GM12878 (cell line): Measurements from ENCODE around the gene ZIC2.

Source experiments
- CHD2 ChIP-seq: IDR thresholded peaks from 2 replicates; pipeline ENCODE4 v1.6.1; 2011; ENCODE audit warnings: low read depth, low read length, improper control_type of control experiment, borderline replicate concordance
- CREB1 ChIP-seq: IDR thresholded peaks from 2 replicates; pipeline ENCODE4 v1.6.1; 2012; ENCODE audit warnings: low read depth, mild to moderate bottlenecking, inconsistent platforms
- GATAD2B ChIP-seq: fragments of 450-650 bp; conservative IDR thresholded peaks from 2 replicates; pipeline ENCODE4 v1.6.1; 2017; ENCODE audit warnings: low read depth, mild to moderate bottlenecking, moderate library complexity
- HDAC2 ChIP-seq: fragments of 200-600 bp; sonication (generic); IDR thresholded peaks from 2 replicates; pipeline ENCODE4 v1.6.1; 2017
- MXI1 ChIP-seq: fragments of 150-350 bp; IDR thresholded peaks from 2 replicates; pipeline ENCODE4 v1.6.1; 2011; ENCODE audit warnings: low read depth, mild to moderate bottlenecking, inconsistent platforms, low read length, improper control_type of control experiment
- SIX5 ChIP-seq: IDR thresholded peaks from 2 replicates; pipeline ENCODE4 v1.6.1; 2011; ENCODE audit warnings: mild to moderate bottlenecking, low read depth, low read length, moderate library complexity; ENCODE audit not compliant: severe bottlenecking
- SRF ChIP-seq, 2 experiments: IDR thresholded peaks; 2 replicates each; pipeline ENCODE4 v1.6.1; 2011; ENCODE audit warnings: low read depth in 2 of 2, low read length in 2 of 2, mild to moderate bottlenecking in 1 of 2, moderate library complexity in 1 of 2
- TCF12 ChIP-seq: IDR thresholded peaks from 2 replicates; pipeline ENCODE4 v1.6.1; 2011; ENCODE audit warnings: low read depth, mild to moderate bottlenecking, low read length
- TF ChIP-seq, protein P1 (sequence below), 3 experiments: IDR thresholded peaks in 2 of 3; conservative IDR thresholded peaks in 1 of 3; 2 replicates each; pipeline ENCODE4 v1.5.1; 2011; ENCODE audit warnings: low read depth in 3 of 3, low read length in 3 of 3, mild to moderate bottlenecking in 3 of 3, control low read depth in 2 of 3, moderate library complexity in 2 of 3, inconsistent platforms in 1 of 3, mixed read lengths in 1 of 3; ENCODE audit not compliant: control insufficient read depth in 2 of 3, insufficient read depth in 1 of 3; ENCODE audit errors: extremely low read depth in 1 of 3

DNA sequence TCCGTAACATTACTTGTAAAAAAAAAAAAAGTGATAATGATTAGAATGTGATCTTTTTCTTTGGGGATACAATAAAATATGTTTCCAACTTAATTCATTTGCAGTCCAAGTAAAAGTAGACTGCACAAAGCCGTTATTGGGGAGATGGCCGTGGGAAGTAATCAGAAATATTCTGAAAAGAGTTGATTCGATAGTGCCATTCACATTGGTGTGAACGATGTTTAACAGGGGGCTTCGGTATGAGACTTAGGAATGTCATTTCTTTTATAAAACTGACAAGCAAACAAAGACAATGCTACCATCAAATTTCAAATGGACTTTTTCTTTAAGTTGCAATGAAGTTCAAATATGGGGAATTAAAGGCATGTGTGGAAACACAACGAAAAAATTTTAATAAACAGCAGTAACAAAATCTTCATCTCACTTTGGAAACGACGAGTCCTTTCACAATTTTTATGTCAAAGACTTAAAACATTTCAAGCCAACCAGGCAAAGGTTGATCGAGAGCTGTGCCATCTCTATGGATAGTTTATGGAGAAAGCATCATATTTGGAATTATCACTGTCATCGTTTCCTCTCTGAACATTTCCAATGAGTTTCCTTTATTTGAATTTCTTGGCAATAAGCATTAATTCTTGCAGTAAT lies 8.3 kb upstream of the ZIC2 start:
- TF ChIP-seq TCF12 (no peak), GATAD2B (no peak), HDAC2 (no peak), CREB1 (no peak), SRF (IDR thresholded peaks at IDR 0.05; ENCODE audit: low read depth in 2 of 2, low read length in 2 of 2) (no peak), MXI1 (no peak), CHD2 (no peak), SIX5 (no peak)
- TF ChIP-seq, protein P1, sequence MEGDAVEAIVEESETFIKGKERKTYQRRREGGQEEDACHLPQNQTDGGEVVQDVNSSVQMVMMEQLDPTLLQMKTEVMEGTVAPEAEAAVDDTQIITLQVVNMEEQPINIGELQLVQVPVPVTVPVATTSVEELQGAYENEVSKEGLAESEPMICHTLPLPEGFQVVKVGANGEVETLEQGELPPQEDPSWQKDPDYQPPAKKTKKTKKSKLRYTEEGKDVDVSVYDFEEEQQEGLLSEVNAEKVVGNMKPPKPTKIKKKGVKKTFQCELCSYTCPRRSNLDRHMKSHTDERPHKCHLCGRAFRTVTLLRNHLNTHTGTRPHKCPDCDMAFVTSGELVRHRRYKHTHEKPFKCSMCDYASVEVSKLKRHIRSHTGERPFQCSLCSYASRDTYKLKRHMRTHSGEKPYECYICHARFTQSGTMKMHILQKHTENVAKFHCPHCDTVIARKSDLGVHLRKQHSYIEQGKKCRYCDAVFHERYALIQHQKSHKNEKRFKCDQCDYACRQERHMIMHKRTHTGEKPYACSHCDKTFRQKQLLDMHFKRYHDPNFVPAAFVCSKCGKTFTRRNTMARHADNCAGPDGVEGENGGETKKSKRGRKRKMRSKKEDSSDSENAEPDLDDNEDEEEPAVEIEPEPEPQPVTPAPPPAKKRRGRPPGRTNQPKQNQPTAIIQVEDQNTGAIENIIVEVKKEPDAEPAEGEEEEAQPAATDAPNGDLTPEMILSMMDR (IDR thresholded peaks at IDR 0.05 in 2 of 3, conservative IDR thresholded peaks at IDR 0.05 in 1 of 3; ENCODE audit: control insufficient read depth in 2 of 3, extremely low read depth in 1 of 3, insufficient read depth in 1 of 3, low read depth in 3 of 3, low read length in 3 of 3), result no peak
